GM12864 (cell line): ENCODE results near the gene BMAL1.
A peak's percentile ranks its signal among the peaks of the same experiment; 100 is the strongest.

Experiments used
- DNase-seq: peaks from one replicate; pipeline ENCODE4 v3.0.0-alpha.2; 2011; ENCODE audit warnings: low read depth
- H3K4me3 ChIP-seq: 2 replicates; pipeline ENCODE4 v1.5.1; 2011; ENCODE audit warnings: mild to moderate bottlenecking, low read depth, low read length, control low read depth
- TF ChIP-seq, protein P1 (sequence below): IDR thresholded peaks from 2 replicates; pipeline ENCODE4 v1.5.1; 2011; ENCODE audit warnings: low read depth, mild to moderate bottlenecking, moderate library complexity, low read length, control low read depth, inconsistent platforms; ENCODE audit errors: missing control alignments

Gene BMAL1

DNA sequence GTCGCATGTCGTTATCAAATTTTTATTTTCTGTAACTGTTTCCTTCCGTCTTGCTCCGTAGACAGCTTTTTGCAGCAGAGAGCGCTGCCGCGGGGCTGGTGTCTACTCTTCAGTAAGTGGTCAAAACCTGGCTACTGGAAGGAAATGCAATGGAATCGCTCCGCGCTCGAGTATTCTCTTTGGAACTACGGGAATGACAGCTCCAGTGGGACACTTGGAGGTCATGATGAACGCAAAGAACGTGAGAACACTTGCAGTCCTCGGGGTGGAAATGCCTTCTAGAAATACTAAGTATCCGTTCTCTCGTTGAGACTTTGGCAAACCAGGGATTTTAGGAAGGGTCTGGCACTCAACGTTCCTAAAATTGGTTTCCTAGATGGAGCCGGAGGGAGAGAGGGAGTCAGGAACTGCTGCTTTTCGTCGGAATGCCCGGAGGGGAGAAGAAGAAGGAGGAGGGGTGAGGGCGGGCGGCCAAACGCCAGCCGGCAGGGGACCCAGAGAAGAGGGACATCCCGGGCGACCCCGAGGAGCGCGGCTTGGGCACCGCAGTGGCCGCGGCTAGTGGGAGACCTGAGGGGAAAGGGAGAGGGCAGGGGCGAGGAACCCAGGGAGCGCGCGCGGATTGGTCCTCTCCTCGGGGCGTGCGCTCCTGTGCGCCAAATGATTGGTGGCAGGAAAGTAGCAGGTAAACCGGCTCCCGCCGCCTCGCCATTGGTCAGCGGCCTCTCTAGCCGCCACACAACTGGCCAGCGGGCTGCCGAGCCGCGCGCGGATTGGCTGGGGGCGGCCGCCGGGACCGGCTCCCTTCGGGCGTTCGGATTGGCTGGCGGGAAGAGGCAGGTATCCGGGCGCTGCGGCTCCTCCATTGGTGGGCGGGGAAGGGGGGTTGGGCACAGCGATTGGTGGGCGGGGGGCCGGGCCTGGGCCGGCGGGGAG, 490 bp upstream of the BMAL1 start:
- peak; percentile 88 for DNase-seq
- TF ChIP-seq, protein P1, sequence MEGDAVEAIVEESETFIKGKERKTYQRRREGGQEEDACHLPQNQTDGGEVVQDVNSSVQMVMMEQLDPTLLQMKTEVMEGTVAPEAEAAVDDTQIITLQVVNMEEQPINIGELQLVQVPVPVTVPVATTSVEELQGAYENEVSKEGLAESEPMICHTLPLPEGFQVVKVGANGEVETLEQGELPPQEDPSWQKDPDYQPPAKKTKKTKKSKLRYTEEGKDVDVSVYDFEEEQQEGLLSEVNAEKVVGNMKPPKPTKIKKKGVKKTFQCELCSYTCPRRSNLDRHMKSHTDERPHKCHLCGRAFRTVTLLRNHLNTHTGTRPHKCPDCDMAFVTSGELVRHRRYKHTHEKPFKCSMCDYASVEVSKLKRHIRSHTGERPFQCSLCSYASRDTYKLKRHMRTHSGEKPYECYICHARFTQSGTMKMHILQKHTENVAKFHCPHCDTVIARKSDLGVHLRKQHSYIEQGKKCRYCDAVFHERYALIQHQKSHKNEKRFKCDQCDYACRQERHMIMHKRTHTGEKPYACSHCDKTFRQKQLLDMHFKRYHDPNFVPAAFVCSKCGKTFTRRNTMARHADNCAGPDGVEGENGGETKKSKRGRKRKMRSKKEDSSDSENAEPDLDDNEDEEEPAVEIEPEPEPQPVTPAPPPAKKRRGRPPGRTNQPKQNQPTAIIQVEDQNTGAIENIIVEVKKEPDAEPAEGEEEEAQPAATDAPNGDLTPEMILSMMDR: no peak
- peak overlapping the region; percentile 89 for H3K4me3 ChIP-seq

GRCh38 chr11:13278609-13279486, 1.3 kb downstream of the BMAL1 start:
- TF ChIP-seq, protein P1: no peak
- no peak for DNase-seq
- H3K4me3 ChIP-seq: peak overlapping the region; percentile 89

GRCh38 chr11:13279487-13279834, 1.9 kb downstream of the BMAL1 start:
- DNase-seq: no peak
- H3K4me3 ChIP-seq: peak overlapping the region; percentile 89; the same call in 1 of the 2 replicates
- TF ChIP-seq, protein P1: no peak

DNA sequence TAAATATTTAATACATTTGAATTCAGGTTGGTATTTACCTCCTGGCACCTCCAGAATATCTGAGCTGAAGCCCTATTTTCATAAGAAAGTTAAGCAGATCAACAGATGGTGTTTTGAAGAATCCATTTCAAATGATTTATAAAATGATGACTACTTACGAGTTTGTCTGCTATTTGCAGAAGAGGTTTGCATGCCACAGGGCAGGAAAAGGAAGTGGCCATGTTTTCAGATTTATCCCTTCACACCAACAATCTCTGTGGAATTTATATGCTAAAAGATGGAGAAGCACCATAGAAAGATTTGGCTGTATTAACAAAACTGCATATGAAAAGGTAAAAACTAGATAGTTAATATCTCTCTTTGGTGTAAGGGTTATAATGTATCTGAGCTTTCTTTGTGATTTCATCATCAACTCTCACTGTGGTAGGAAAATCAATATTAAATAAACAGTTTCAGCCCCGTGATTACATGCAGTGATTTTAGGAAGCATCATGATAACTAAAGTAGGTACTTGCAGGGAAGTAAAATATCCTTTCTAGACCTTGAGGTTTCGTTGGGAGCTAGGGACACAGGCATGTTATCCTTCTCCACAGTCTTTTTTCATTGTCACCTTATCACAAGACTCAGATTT, 2.6 kb downstream of the BMAL1 start:
- TF ChIP-seq, protein P1: no peak
- no peak overlapping the region for H3K4me3 ChIP-seq
- DNase-seq: no peak

GRCh38 chr11:13280777-13281176, 3.2 kb downstream of the BMAL1 start:
- H3K4me3 ChIP-seq: no peak overlapping the region
- DNase-seq: no peak
- TF ChIP-seq, protein P1: no peak

- TF ChIP-seq, protein P1: no peak
- H3K4me3 ChIP-seq: no peak overlapping the region
- no peak for DNase-seq
Observed at GRCh38 chr11:13283636-13284035, 6.0 kb downstream of the BMAL1 start.
